A549 (cell line): ENCODE measurements around the gene ETFRF1. TPM values are rescaled to one million over a fixed set of nuclear protein-coding genes. Genes with fewer than 3 reads are reported as not detected.

Experiments used
- ATAC-seq, 2 experiments: fragments of 200-7000 bp in 1 of 2; fragments of >200 bp in 1 of 2; cut with Nextera tagmentation in 1 of 2; cut with Tn5 transposase in 1 of 2; 3 replicates each; pipeline versions ENCODE4 v1.8.0 to v1.9.1; 2018 to 2020; ENCODE audit warnings: mild to moderate bottlenecking in 1 of 2, moderate library complexity in 1 of 2
- CTCF ChIA-PET: fragments of 300-600 bp; sonication (Branson Sonifier 250); formaldehyde crosslinking; extraction: SDS; loops from one replicate; lab custom pipeline; 2021; ENCODE audit warnings: antibody characterized with exemption, inconsistent platforms; lab: Yijun Ruan, JAX
- POLR2A ChIA-PET: fragments of 350-600 bp; formaldehyde crosslinking; extraction: SDS; loops from one replicate; lab custom pipeline; 2021; ENCODE audit warnings: antibody characterized with exemption, inconsistent platforms; lab: Yijun Ruan, JAX
- DNase-seq, 2 experiments: peaks; one replicate each; pipeline versions ENCODE4 v3.0.0 to v3.0.0-alpha.2; 2011 to 2016; ENCODE audit warnings: low read depth in 1 of 2, low spot score in 1 of 2
- FAIRE-seq: peaks from 2 replicates; lab custom pipeline; 2011; peaks lifted over from hg19 to GRCh38; lab: Jason Lieb, UNC
- H3K27ac ChIP-seq, 2 experiments: fragments of >200 bp; sonication (Bioruptor Twin); formaldehyde crosslinking; 3 replicates each; pipeline ENCODE4 v1.5.1; 2016 to 2017
- H3K4me1 ChIP-seq: fragments of >200 bp; sonication (Bioruptor Twin); formaldehyde crosslinking; 3 replicates; pipeline ENCODE4 v1.6.1; 2016
- H3K4me2 ChIP-seq: fragments of >200 bp; sonication (Bioruptor Twin); formaldehyde crosslinking; 3 replicates; pipeline ENCODE4 v1.6.1; 2016
- H3K4me3 ChIP-seq: fragments of >200 bp; sonication (Bioruptor Twin); formaldehyde crosslinking; 3 replicates; pipeline ENCODE4 v1.5.1; 2016
- H3K9me3 ChIP-seq: fragments of >200 bp; sonication (Bioruptor Twin); formaldehyde crosslinking; 3 replicates; pipeline ENCODE4 v1.6.1; 2016
- BHLHE40 ChIP-seq: IDR thresholded peaks from 2 replicates; pipeline ENCODE4 v1.6.1; 2012; ENCODE audit warnings: low read depth, low read length, inconsistent platforms
- CBX8 ChIP-seq: fragments of 200-600 bp; sonication (generic); IDR thresholded peaks from 2 replicates; pipeline ENCODE4 v1.6.1; 2016
- CEBPB ChIP-seq, 2 experiments: fragments of >200 bp in 1 of 2; sonication (Bioruptor Twin) in 1 of 2; formaldehyde crosslinking in 1 of 2; IDR thresholded peaks; 2 replicates each; pipeline ENCODE4 v1.6.1; 2012 to 2016
- CHD4 ChIP-seq: fragments of 200-600 bp; sonication (generic); IDR thresholded peaks from 2 replicates; pipeline ENCODE4 v1.6.1; 2016; ENCODE audit warnings: antibody characterized with exemption, mild to moderate bottlenecking, borderline replicate concordance
- EP300 ChIP-seq, 2 experiments: fragments of >200 bp; sonication (Bioruptor Twin); formaldehyde crosslinking; IDR thresholded peaks; 2 replicates in 1 of 2; 3 replicates in 1 of 2; pipeline ENCODE4 v1.6.1; 2016 to 2017
- FOSL2 ChIP-seq, 2 experiments: fragments of 450-650 bp in 1 of 2; fragments of >200 bp in 1 of 2; sonication (Bioruptor Twin) in 1 of 2; formaldehyde crosslinking; IDR thresholded peaks; 2 replicates each; pipeline versions ENCODE4 v1.5.0 to v1.6.1; 2016 to 2020; ENCODE audit warnings: mild to moderate bottlenecking in 1 of 2, moderate library complexity in 1 of 2
- FOXS1 ChIP-seq: fragments of 250-450 bp; sonication (Bioruptor Pico); IDR thresholded peaks from 2 replicates; pipeline ENCODE4 v1.5.0; 2020; ENCODE audit warnings: mild to moderate bottlenecking, moderate library complexity
- HDAC2 ChIP-seq: fragments of 200-600 bp; sonication (generic); IDR thresholded peaks from 2 replicates; pipeline ENCODE4 v1.6.1; 2016
- HEYL ChIP-seq: fragments of 250-450 bp; sonication (Bioruptor Pico); IDR thresholded peaks from 2 replicates; pipeline ENCODE4 v1.8.0; 2021; ENCODE audit warnings: mild to moderate bottlenecking, moderate library complexity
- HOXA7 ChIP-seq: fragments of 250-450 bp; sonication (Bioruptor Pico); IDR thresholded peaks from 2 replicates; pipeline ENCODE4 v1.5.0; 2020; ENCODE audit warnings: mild to moderate bottlenecking, moderate library complexity
- MAFK ChIP-seq: fragments of 450-650 bp; IDR thresholded peaks from 2 replicates; pipeline ENCODE4 v1.6.1; 2014; ENCODE audit not compliant: partially characterized antibody
- MAZ ChIP-seq: fragments of 150-350 bp; IDR thresholded peaks from 2 replicates; pipeline ENCODE4 v1.6.1; 2014; ENCODE audit warnings: antibody characterized with exemption, low read depth, low read length, borderline replicate concordance
- MYC ChIP-seq: IDR thresholded peaks from 2 replicates; pipeline ENCODE4 v1.6.1; 2012; ENCODE audit warnings: mild to moderate bottlenecking, inconsistent platforms, low read length, improper control_type of control experiment, borderline replicate concordance
- NFE2L2 ChIP-seq: fragments of 150-350 bp; conservative IDR thresholded peaks from 2 replicates; pipeline ENCODE4 v1.6.1; 2014; ENCODE audit warnings: low read length
- RAD21 ChIP-seq, 2 experiments: fragments of >200 bp in 1 of 2; sonication (Bioruptor Twin) in 1 of 2; formaldehyde crosslinking in 1 of 2; IDR thresholded peaks in 1 of 2; conservative IDR thresholded peaks in 1 of 2; 2 replicates in 1 of 2; 3 replicates in 1 of 2; pipeline ENCODE4 v1.6.1; 2012 to 2018; ENCODE audit warnings: inconsistent platforms in 1 of 2
- RCOR1 ChIP-seq: fragments of 150-350 bp; IDR thresholded peaks from 2 replicates; pipeline ENCODE4 v1.6.1; 2014; ENCODE audit warnings: antibody characterized with exemption, low read length, low read depth
- RFX5 ChIP-seq: fragments of 450-650 bp; IDR thresholded peaks from 2 replicates; pipeline ENCODE4 v1.7.1; 2014; ENCODE audit warnings: antibody characterized with exemption, mild to moderate bottlenecking, moderate library complexity
- SMC3 ChIP-seq: fragments of >200 bp; sonication (Bioruptor Twin); formaldehyde crosslinking; IDR thresholded peaks from 3 replicates; pipeline ENCODE4 v1.6.1; 2018; ENCODE audit warnings: inconsistent platforms
- SREBF2 ChIP-seq: fragments of 450-650 bp; IDR thresholded peaks from 2 replicates; pipeline ENCODE4 v1.6.1; 2014; ENCODE audit warnings: mild to moderate bottlenecking, moderate library complexity
- TP53 ChIP-seq: fragments of 250-450 bp; sonication (Bioruptor Pico); IDR thresholded peaks from 2 replicates; pipeline ENCODE4 v1.5.0; 2021; ENCODE audit warnings: mild to moderate bottlenecking, moderate library complexity
- ZC3H11A ChIP-seq: fragments of 450-650 bp; IDR thresholded peaks from 2 replicates; pipeline ENCODE4 v1.6.1; 2014; ENCODE audit warnings: antibody characterized with exemption, mild to moderate bottlenecking
- ZFP36 ChIP-seq: fragments of 450-650 bp; IDR thresholded peaks from 2 replicates; pipeline ENCODE4 v1.6.1; 2014; ENCODE audit warnings: borderline replicate concordance; ENCODE audit not compliant: partially characterized antibody
- WGBS: methylation state at CpG from one replicate; pipeline ENCODE4 v1.1.6; 2017; ENCODE audit errors: missing lambda C conversion rate; 5-methylcytosine and 5-hydroxymethylcytosine counted together
- polyA plus RNA-seq, 4 experiments: library from polyadenylated mRNA; depleted of rRNA in 3 of 4; stranded (reverse); fragments of >200 nt; fragmentation: RNase III in 1 of 4; extraction: RNeasy Plus Mini Kit Qiagen cat#74134 plus additional on column Dnase treatment in 1 of 4; gene quantifications; 2 replicates in 3 of 4; 3 replicates in 1 of 4; pipeline ENCODE4 v1.2.3, GENCODE V29; 2011 to 2017
- TF ChIP-seq, protein P1 (sequence below): fragments of 250-450 bp; sonication (Bioruptor Pico); IDR thresholded peaks from 2 replicates; pipeline ENCODE4 v1.5.0; 2021; ENCODE audit warnings: mild to moderate bottlenecking, moderate library complexity, borderline replicate concordance
- TF ChIP-seq, protein P2 (sequence below): fragments of >200 bp; sonication (Bioruptor Twin); formaldehyde crosslinking; IDR thresholded peaks from 3 replicates; pipeline ENCODE4 v1.6.1; 2016
- TF ChIP-seq, protein P3 (sequence below): IDR thresholded peaks from 2 replicates; pipeline ENCODE4 v1.6.1; 2012
- TF ChIP-seq, protein P4 (sequence below): fragments of 250-450 bp; sonication (Bioruptor Pico); IDR thresholded peaks from 2 replicates; pipeline ENCODE4 v1.5.0; 2020; ENCODE audit warnings: low read depth, mild to moderate bottlenecking, moderate library complexity
- TF ChIP-seq, protein P5 (sequence below): IDR thresholded peaks from 2 replicates; pipeline ENCODE4 v1.6.1; 2012; ENCODE audit warnings: low read depth, borderline replicate concordance
- TF ChIP-seq, protein P6 (sequence below): fragments of 150-350 bp; IDR thresholded peaks from 2 replicates; pipeline ENCODE4 v1.6.1; 2014; ENCODE audit warnings: low read depth, mild to moderate bottlenecking, low read length

ETFRF1 gene
- polyA plus RNA-seq, 2 of the 4 experiments (the other 2 are of a cell fraction), result 11.5 to 23.6 TPM

DNA sequence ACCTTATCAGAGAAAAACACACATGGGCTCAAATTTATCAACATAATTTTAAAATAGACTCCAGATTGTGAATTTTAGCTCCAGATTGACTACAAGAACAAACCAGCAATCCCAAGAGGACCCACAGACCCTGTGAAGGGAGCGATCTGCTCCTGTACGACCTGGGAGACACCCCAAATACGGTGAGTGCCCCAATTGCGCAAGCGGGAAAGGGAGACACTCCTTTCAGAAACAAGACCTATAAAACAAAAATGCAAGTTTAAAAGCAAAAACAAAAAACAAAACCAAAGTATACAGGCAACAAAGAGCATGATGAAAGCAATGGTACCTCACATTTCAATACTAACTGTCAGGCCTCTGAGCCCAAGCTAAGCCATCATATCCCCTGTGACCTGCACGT, 32.2 kb upstream of the ETFRF1 start:
- POLR2A ChIA-PET, result no interaction called here

DNA sequence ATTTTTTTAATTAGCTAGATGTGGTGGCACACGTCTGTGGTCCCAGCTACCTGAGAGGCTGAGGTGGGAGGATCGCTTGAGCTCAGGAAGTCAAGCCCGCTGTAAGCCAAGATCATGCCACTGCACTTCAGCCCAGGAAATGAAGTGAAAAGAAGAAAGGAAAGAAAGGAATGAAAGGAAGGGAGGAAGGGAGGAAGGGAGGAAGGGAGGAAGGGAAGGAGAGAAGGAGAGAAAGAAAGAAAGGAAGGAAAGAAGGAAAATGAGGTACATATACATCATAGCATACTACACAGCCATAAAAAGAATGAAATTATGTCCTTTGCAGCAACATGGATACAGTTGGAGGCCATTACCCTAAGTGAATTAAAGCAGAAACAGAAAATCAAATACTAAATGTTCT, 12.3 kb upstream of the ETFRF1 start:
- DNase-seq (no peak), ATAC-seq (no peak), FAIRE-seq (no peak)
- POLR2A ChIA-PET, result interaction anchor here (0.6 kb wide), 1 partner anchor 31 kb away, joined by 3 read pairs; no protein-coding TSS in a partner anchor
- no peak overlapping the region for H3K4me2 ChIP-seq
- TF ChIP-seq HDAC2, result no peak
- TF ChIP-seq, protein P1, sequence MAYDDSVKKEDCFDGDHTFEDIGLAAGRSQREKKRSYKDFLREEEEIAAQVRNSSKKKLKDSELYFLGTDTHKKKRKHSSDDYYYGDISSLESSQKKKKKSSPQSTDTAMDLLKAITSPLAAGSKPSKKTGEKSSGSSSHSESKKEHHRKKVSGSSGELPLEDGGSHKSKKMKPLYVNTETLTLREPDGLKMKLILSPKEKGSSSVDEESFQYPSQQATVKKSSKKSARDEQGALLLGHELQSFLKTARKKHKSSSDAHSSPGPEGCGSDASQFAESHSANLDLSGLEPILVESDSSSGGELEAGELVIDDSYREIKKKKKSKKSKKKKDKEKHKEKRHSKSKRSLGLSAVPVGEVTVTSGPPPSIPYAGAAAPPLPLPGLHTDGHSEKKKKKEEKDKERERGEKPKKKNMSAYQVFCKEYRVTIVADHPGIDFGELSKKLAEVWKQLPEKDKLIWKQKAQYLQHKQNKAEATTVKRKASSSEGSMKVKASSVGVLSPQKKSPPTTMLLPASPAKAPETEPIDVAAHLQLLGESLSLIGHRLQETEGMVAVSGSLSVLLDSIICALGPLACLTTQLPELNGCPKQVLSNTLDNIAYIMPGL (CRISPR knock-in tag), result no peak
- no peak for TF ChIP-seq MYC
- no peak for TF ChIP-seq TP53 (CRISPR knock-in tag)
- no peak for TF ChIP-seq ZFP36
- no peak for TF ChIP-seq RCOR1
- no peak for TF ChIP-seq CBX8
- TF ChIP-seq MAFK, result no peak
- TF ChIP-seq, protein P2, sequence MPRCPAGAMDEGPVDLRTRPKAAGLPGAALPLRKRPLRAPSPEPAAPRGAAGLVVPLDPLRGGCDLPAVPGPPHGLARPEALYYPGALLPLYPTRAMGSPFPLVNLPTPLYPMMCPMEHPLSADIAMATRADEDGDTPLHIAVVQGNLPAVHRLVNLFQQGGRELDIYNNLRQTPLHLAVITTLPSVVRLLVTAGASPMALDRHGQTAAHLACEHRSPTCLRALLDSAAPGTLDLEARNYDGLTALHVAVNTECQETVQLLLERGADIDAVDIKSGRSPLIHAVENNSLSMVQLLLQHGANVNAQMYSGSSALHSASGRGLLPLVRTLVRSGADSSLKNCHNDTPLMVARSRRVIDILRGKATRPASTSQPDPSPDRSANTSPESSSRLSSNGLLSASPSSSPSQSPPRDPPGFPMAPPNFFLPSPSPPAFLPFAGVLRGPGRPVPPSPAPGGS, result no peak
- TF ChIP-seq, protein P3, sequence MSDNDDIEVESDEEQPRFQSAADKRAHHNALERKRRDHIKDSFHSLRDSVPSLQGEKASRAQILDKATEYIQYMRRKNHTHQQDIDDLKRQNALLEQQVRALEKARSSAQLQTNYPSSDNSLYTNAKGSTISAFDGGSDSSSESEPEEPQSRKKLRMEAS, result no peak
- TF ChIP-seq SREBF2, result no peak
- no peak for TF ChIP-seq MAZ
- no peak for TF ChIP-seq RFX5
- no peak for TF ChIP-seq SMC3
- no peak for TF ChIP-seq EP300 (IDR thresholded peaks at IDR 0.05)
- TF ChIP-seq HEYL (CRISPR knock-in tag), result no peak
- no peak for TF ChIP-seq BHLHE40
- TF ChIP-seq HOXA7 (CRISPR knock-in tag), result no peak
- H3K27ac ChIP-seq, result no peak overlapping the region
- no peaks in the 10 kb centered on the region for H3K4me1 ChIP-seq
- 50% methylated on average over 3 of the region's 3 CpGs for WGBS
- CTCF ChIA-PET, result interaction anchor here (1.0 kb wide), 1 partner anchor 58 kb away, joined by 4 read pairs; no protein-coding TSS in a partner anchor
- H3K9me3 ChIP-seq, result 0 out of 3 replicates have a peak, but pooled peaks cover 5% of the 10 kb centered on the region
- no peak overlapping the region for H3K4me3 ChIP-seq

More for the DNA sequence above, 32.2 kb upstream of the ETFRF1 start:
- Histone ChIP-seq H3K4me2 (no peak overlapping the region), H3K4me3 (no peak overlapping the region), H3K9me3 (no peaks in the 10 kb centered on the region)
- no peak for ATAC-seq
- no peak for DNase-seq
- 68% methylated on average over 6 of the region's 6 CpGs for WGBS
- TF ChIP-seq ZC3H11A (no peak), CEBPB (IDR thresholded peaks at IDR 0.05) (peak; percentile 40 to 68; a peak in 3 of 4 replicates)
- TF ChIP-seq, all 56 proteins: peak for 1
- no peak overlapping the region for H3K27ac ChIP-seq
- FAIRE-seq, result no peak
- H3K4me1 ChIP-seq, result no peaks in the 10 kb centered on the region
- CTCF ChIA-PET, result no interaction called here

DNA sequence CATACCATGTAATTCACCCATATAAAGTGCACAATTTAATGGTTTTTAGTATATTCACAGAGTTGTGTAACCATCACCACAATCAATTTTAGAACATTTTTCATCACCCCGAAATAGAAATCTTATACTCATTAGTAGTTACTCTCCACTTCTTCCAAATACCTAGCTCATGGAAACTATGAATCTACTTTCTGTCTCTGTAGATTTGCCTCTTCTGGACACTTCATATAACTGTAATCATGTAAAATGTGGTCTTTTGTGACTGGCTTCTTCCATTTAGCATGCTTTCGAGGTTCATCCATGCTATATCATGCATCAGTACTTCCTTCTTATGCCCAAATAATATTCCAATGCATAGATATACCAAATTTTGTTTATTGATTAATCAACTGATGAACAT, 10.9 kb upstream of the ETFRF1 start:
- ATAC-seq (no peak), FAIRE-seq (no peak), DNase-seq (no peak)
- WGBS, result 52% methylated on average over 2 of the region's 2 CpGs
- ChIA-PET CTCF (no interaction called here), POLR2A (no interaction called here)
- Histone ChIP-seq H3K27ac (no peak overlapping the region), H3K4me2 (no peak overlapping the region), H3K4me3 (no peak overlapping the region), H3K4me1 (0 out of 3 replicates have a peak, but pooled peaks cover 2% of the 10 kb centered on the region), H3K9me3 (0 out of 3 replicates have a peak, but pooled peaks cover 3% of the 10 kb centered on the region)
- TF ChIP-seq, protein P4, sequence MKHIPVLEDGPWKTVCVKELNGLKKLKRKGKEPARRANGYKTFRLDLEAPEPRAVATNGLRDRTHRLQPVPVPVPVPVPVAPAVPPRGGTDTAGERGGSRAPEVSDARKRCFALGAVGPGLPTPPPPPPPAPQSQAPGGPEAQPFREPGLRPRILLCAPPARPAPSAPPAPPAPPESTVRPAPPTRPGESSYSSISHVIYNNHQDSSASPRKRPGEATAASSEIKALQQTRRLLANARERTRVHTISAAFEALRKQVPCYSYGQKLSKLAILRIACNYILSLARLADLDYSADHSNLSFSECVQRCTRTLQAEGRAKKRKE, result no peak
- TF ChIP-seq HDAC2 (no peak), FOSL2 (IDR thresholded peaks at IDR 0.05) (no peak), FOSL2 (CRISPR knock-in tag; IDR thresholded peaks at IDR 0.05) (no peak), FOXS1 (CRISPR knock-in tag) (no peak), CHD4 (no peak), RAD21 (conservative IDR thresholded peaks at IDR 0.05 in 1 of 2, IDR thresholded peaks at IDR 0.05 in 1 of 2) (no peak), NFE2L2 (no peak)
- TF ChIP-seq, protein P5, sequence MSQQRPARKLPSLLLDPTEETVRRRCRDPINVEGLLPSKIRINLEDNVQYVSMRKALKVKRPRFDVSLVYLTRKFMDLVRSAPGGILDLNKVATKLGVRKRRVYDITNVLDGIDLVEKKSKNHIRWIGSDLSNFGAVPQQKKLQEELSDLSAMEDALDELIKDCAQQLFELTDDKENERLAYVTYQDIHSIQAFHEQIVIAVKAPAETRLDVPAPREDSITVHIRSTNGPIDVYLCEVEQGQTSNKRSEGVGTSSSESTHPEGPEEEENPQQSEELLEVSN, result no peak
- TF ChIP-seq, protein P6, sequence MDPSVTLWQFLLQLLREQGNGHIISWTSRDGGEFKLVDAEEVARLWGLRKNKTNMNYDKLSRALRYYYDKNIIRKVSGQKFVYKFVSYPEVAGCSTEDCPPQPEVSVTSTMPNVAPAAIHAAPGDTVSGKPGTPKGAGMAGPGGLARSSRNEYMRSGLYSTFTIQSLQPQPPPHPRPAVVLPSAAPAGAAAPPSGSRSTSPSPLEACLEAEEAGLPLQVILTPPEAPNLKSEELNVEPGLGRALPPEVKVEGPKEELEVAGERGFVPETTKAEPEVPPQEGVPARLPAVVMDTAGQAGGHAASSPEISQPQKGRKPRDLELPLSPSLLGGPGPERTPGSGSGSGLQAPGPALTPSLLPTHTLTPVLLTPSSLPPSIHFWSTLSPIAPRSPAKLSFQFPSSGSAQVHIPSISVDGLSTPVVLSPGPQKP, result no peak
- TF ChIP-seq, protein P2, result no peak
